ENCODE measurements around the gene CRAT. TPM values are rescaled to one million over a fixed set of nuclear protein-coding genes. Genes with fewer than 3 reads are reported as not detected.
A peak's percentile ranks its signal among the peaks of the same experiment; 100 is the strongest.
"Not testable (repeated sequence)": the region's sequence is repeated elsewhere in the genome, so short reads cannot be mapped to it uniquely, and the experiment has no call there.

CRAT gene
- total and polyA plus RNA-seq, 4 experiments from 2014 or later: 8.7 to 21.0 (median 11.8) TPM

DNA sequence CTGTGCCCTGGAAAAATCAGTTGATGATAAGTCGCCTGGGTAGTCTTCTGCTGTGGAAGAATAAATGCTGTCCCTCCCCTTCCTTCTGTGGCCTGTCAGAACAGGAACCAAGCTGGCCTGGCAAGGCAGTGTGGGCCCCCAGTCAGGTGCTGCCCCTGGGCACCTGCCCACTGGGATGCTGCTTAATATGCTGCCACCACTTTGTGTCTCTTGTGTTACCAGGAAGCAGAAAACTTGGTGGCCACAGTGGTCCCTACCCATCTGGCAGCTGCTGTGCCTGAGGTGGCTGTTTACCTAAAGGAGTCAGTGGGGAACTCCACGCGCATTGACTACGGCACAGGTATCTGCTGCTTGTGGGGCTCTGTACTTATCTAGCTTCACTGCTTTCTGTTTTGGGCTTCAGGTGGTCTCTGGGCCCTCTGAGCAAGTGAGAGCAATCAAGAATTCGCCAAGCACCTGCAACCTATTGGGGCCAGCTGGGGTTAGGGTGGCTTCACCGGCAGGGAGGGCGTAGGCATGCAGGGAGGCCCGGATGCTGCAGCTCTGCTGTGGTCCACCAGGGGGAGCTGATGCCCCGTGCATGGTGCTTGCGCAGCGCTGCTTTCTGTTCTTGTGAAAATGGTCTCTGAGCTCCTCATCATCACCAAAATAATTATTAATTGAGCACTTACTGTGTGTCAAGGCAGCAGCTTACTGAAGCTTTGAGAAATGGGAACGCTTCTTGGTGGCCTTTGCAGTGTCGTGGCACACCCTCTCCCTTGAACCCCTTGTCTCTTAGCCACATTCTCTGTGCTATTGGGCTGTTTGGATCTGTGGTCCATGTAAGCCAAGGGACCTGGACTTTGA, 20.9 kb upstream of the CRAT start:
- Mint-ChIP-seq H3K27me3 (no peaks in the 10 kb centered on the region), H3K9me3 (no peaks in the 10 kb centered on the region), H3K27ac (peak overlapping the region in 6 of 7 donors; percentile 3 to 64 (median 48)), H3K36me3 (peaks cover 22 to 49% of the 10 kb centered on the region in 2 donors), H3K4me3 (no peak overlapping the region), H3K4me1 (peaks cover 0 to 13% (median 6%) of the 10 kb centered on the region in 4 donors)
- peaks cover 17% of the 10 kb centered on the region for H3K36me3 ChIP-seq (ENCODE audit: insufficient read depth, low read length)
- peaks cover 8% of the 10 kb centered on the region for H3K4me1 ChIP-seq (ENCODE audit: insufficient read depth, low read length)
- no peaks in the 10 kb centered on the region for H3K27me3 ChIP-seq (ENCODE audit: insufficient read depth, low read length)
- intact Hi-C loops (cut with micrococcal nuclease): loop anchor here (1.0 to 2.0 kb wide), 4 partner anchors 8 to 652 kb away; no protein-coding TSS in a partner anchor
- H3K9me3 ChIP-seq (ENCODE audit: control insufficient read depth in 1 of 2, low read length in 2 of 2): no peaks in the 10 kb centered on the region
- no peak overlapping the region for H3K27ac ChIP-seq (ENCODE audit: low read depth, low read length)
- ChIA-PET POLR2A (ENCODE audit: partially characterized antibody) (interaction anchor here (0.8 to 2.2 kb wide), 11 partner anchors 8 to 496 kb away, joined by 3 to 18 read pairs (median 4); partner anchors contain the start of genes DOLPP1, IER5L, NTMT1 and PTPA), CTCF (ENCODE audit: partially characterized antibody) (interaction anchor here (0.6 to 8.9 kb wide), 56 partner anchors 8 to 672 kb away, joined by 3 to 127 read pairs (median 4); partner anchors contain the start of genes ASB6, C9orf50, IER5L and NTMT1)
- no peak overlapping the region for H3K4me3 ChIP-seq (ENCODE audit: low read length in 2 of 2)
- peak; percentile 81 to 85 (median 82) for DNase-seq

DNA sequence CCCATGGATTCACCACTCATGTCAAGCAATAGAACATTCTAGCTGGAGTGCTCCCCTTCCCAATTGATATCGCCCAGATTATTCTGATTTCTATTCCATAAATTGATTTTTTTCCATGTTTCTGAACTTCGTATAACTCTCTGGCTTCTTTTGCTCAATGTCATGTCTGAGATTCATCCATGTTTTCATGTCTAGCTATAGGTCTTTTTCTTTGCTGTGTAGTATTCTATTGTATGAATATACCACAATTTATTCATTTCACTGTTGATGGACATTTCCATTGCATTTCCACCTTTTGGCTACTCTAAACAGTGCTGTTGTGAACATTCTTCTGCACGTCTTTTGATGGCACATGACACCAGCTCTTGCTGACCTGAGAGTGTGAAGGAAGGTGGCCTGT, 20.2 kb upstream of the CRAT start:
- POLR2A ChIA-PET (ENCODE audit: partially characterized antibody): interaction anchor here (1.2 to 2.2 kb wide), 5 partner anchors 9 to 496 kb away, joined by 4 to 18 read pairs (median 6); partner anchors contain the start of gene PTPA

DNA sequence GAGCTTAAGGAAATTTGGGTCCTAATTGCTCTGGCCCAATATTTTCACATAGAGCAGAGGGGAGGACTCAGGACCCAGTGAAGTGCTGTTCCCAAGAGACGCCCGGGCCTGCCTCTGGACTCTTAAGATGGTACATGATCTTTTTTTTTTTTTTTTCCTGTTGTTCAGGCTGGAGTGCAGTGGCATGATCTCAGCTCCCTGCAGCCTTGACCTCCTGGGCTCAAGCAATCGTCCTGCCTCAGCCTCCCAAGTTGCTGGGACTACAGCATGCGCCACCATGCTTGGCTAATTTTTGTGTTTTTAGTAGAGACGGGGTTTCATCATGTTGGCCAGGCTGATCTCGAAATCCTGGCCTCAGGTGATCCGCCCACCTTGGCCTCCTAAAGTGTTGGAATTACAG, 19.7 kb upstream of the CRAT start:
- not testable (repeated sequence) for H3K4me1 ChIP-seq (ENCODE audit: insufficient read depth, low read length); DNase-seq
- POLR2A ChIA-PET (ENCODE audit: partially characterized antibody): interaction anchor here (1.1 to 1.8 kb wide), 2 partner anchors 10 to 13 kb away, joined by 4 to 9 read pairs; no protein-coding TSS in a partner anchor

More for the DNA sequence above, 20.2 kb upstream of the CRAT start:
- Mint-ChIP-seq H3K4me3 (no peak overlapping the region), H3K27me3 (no peaks in the 10 kb centered on the region), H3K36me3 (peaks cover 22 to 46% of the 10 kb centered on the region in 2 donors), H3K27ac (peak overlapping the region in 1 of 7 donors; percentile 3), H3K9me3 (no peaks in the 10 kb centered on the region), H3K4me1 (peaks cover 0 to 13% (median 6%) of the 10 kb centered on the region in 4 donors)
- Histone ChIP-seq H3K4me3 (ENCODE audit: low read length in 2 of 2) (no peak overlapping the region), H3K4me1 (ENCODE audit: insufficient read depth, low read length) (peaks cover 8% of the 10 kb centered on the region), H3K36me3 (ENCODE audit: insufficient read depth, low read length) (peaks cover 16% of the 10 kb centered on the region), H3K27ac (ENCODE audit: low read depth, low read length) (no peak overlapping the region), H3K27me3 (ENCODE audit: insufficient read depth, low read length) (no peaks in the 10 kb centered on the region), H3K9me3 (ENCODE audit: control insufficient read depth in 1 of 2, low read length in 2 of 2) (no peaks in the 10 kb centered on the region)
- intact Hi-C loops (cut with micrococcal nuclease): loop anchor here (1.0 to 2.0 kb wide), 4 partner anchors 9 to 653 kb away; no protein-coding TSS in a partner anchor
- CTCF ChIA-PET (ENCODE audit: partially characterized antibody): interaction anchor here (0.9 to 8.9 kb wide), 25 partner anchors 8 to 659 kb away, joined by 3 to 127 read pairs (median 8); partner anchors contain the start of genes ASB6, C9orf50, IER5L and NTMT1
- no peak for DNase-seq

DNA sequence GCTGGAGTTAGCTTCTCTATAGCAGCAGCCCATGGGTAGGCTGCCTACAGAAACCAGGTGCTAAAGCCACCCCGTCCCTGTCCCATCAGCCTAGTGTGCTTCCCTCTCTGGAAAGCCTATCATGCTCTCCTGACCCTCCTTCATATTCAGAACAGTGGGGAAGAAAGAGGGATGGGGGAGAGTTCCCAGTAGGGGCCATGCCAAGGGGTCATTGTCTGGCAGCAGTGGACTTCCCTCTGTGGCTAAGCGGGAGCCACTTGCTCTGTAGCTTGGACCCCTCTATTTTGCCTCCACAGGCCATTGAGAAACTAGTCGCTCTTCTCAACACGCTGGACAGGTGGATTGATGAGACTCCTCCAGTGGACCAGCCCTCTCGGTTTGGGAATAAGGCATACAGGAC, 18.1 kb upstream of the CRAT start:
- H3K36me3 Mint-ChIP-seq: peaks cover 24 to 45% of the 10 kb centered on the region in 2 donors
- H3K36me3 ChIP-seq (ENCODE audit: insufficient read depth, low read length): peaks cover 20% of the 10 kb centered on the region

More for the DNA sequence above, 19.7 kb upstream of the CRAT start:
- H3K4me3 Mint-ChIP-seq; H3K9me3 ChIP-seq (ENCODE audit: control insufficient read depth in 1 of 2, low read length in 2 of 2); H3K27ac ChIP-seq (ENCODE audit: low read depth, low read length); H3K4me3 ChIP-seq (ENCODE audit: low read length in 2 of 2); H3K27ac Mint-ChIP-seq; H3K27me3 ChIP-seq (ENCODE audit: insufficient read depth, low read length); H3K27me3 Mint-ChIP-seq; H3K9me3 Mint-ChIP-seq: not testable (repeated sequence)
- peaks cover 0 to 13% (median 6%) of the 10 kb centered on the region in 4 donors for H3K4me1 Mint-ChIP-seq
- H3K36me3 ChIP-seq (ENCODE audit: insufficient read depth, low read length): peaks cover 16% of the 10 kb centered on the region
- CTCF ChIA-PET (ENCODE audit: partially characterized antibody): interaction anchor here (1.0 to 8.9 kb wide), 14 partner anchors 9 to 660 kb away, joined by 3 to 127 read pairs (median 14); partner anchors contain the start of genes C9orf50, IER5L, NTMT1 and PTPA
- peaks cover 22 to 46% of the 10 kb centered on the region in 2 donors for H3K36me3 Mint-ChIP-seq
- intact Hi-C loops (cut with micrococcal nuclease): loop anchor here (2.0 kb wide), 1 partner anchor 45 kb away; no protein-coding TSS in a partner anchor

DNA sequence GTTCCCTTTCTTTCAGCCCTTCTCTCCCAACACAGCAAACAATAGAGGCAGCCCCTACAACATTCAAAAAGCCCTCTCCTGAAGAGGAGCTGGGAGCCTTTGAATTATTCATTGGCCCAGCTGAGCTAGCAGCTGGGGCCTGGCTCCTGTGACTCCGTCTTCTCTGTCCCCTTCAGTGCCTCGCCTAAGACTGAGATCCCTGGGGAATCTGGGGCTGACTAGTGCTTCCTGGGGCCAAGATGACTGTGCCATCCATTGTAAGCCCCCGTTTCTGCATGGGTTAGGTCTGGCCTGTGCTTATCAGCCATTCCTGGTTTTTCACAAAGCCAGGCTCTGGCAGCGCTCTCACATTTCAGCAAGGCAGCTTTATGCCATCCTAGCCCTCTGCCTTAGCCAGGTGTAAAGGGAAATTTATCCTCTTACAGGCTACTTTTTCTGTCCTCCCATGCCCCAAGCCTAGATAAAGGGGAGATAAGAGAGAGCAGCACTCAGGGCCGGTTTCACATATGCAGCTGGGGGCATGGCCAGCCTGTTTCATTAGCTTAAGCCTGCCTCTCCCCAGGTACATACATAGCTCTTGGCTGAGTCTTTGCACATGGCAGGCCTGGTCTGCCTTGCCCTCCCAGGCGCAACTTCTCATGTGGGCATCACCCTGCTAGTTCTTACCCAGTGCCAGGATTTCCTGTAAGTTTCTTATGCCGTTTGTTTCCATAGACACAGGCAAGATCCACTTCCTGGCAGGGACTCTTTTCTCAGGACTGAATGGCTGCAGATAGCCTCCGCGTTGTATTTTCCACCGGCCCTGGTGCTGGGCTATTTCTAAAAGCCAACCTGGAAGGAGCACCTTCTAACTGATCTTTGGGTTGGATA, 16.4 kb upstream of the CRAT start:
- no peak overlapping the region for H3K27ac Mint-ChIP-seq
- POLR2A ChIA-PET (ENCODE audit: partially characterized antibody): no interaction called here
- no peaks in the 10 kb centered on the region for H3K9me3 Mint-ChIP-seq

More for the DNA sequence above, 18.1 kb upstream of the CRAT start:
- intact Hi-C loops (cut with micrococcal nuclease): no loop called here
- no peak overlapping the region for H3K4me3 ChIP-seq (ENCODE audit: low read length in 2 of 2)
- ChIA-PET POLR2A (ENCODE audit: partially characterized antibody) (interaction anchor here (0.6 kb wide), 1 partner anchor 772 kb away, joined by 3 read pairs; no protein-coding TSS in a partner anchor), CTCF (ENCODE audit: partially characterized antibody) (interaction anchor here (0.8 to 8.9 kb wide), 6 partner anchors 11 to 655 kb away, joined by 3 to 127 read pairs (median 48); partner anchors contain the start of genes C9orf50 and NTMT1)
- H3K9me3 ChIP-seq (ENCODE audit: control insufficient read depth in 1 of 2, low read length in 2 of 2): no peaks in the 10 kb centered on the region
- no peak overlapping the region for H3K27ac ChIP-seq (ENCODE audit: low read depth, low read length)
- no peaks in the 10 kb centered on the region for H3K9me3 Mint-ChIP-seq
- no peaks in the 10 kb centered on the region for H3K27me3 ChIP-seq (ENCODE audit: insufficient read depth, low read length)
- H3K27ac Mint-ChIP-seq: peak overlapping the region in 1 of 7 donors; percentile 64
- peaks cover 0 to 11% (median 5%) of the 10 kb centered on the region in 4 donors for H3K4me1 Mint-ChIP-seq
- H3K27me3 Mint-ChIP-seq: no peaks in the 10 kb centered on the region
- no peak overlapping the region for H3K4me3 Mint-ChIP-seq
- H3K4me1 ChIP-seq (ENCODE audit: insufficient read depth, low read length): peaks cover 8% of the 10 kb centered on the region
- DNase-seq: no peak

DNA sequence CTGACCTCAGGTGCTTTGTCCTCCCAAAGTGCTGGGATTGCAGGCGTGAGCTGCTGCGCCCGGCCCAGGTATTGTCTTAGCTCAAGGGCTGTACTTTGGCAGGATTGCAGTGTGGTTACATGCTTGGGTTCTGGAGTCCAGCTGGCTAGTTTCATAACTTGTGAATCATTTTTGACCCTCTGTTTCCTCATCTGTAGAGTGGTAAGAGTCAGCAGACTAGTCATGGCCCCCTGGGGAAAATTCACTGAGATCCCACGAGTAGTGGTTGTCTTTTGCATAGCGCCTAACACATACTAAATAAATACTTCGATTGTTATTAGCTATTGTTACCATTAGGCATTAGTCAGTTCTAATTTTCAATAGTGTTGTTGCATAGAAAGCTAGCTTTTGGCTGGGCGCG, 14.9 kb upstream of the CRAT start:
- Histone ChIP-seq H3K9me3 (ENCODE audit: control insufficient read depth in 1 of 2, low read length in 2 of 2) (no peaks in the 10 kb centered on the region), H3K27ac (ENCODE audit: low read depth, low read length) (no peak overlapping the region), H3K27me3 (ENCODE audit: insufficient read depth, low read length) (no peaks in the 10 kb centered on the region), H3K36me3 (ENCODE audit: insufficient read depth, low read length) (peaks cover 38% of the 10 kb centered on the region), H3K4me3 (ENCODE audit: low read length in 2 of 2) (no peak overlapping the region), H3K4me1 (ENCODE audit: insufficient read depth, low read length) (no peaks in the 10 kb centered on the region)
- DNase-seq: no peak
- H3K9me3 Mint-ChIP-seq: no peaks in the 10 kb centered on the region
- no peak overlapping the region for H3K4me3 Mint-ChIP-seq
- H3K4me1 Mint-ChIP-seq: peaks cover 0 to 7% (median 0%) of the 10 kb centered on the region in 4 donors
- no peak overlapping the region for H3K27ac Mint-ChIP-seq
- ChIA-PET CTCF (ENCODE audit: partially characterized antibody) (interaction anchor here (1.0 to 2.1 kb wide), 4 partner anchors 9 to 500 kb away, joined by 3 to 13 read pairs (median 3); no protein-coding TSS in a partner anchor), POLR2A (ENCODE audit: partially characterized antibody) (interaction anchor here (0.6 kb wide), 1 partner anchor 14 kb away, joined by 3 read pairs; the partner anchor contains the start of gene PTPA)
- H3K27me3 Mint-ChIP-seq: no peaks in the 10 kb centered on the region
- H3K36me3 Mint-ChIP-seq: peaks cover 25 to 49% of the 10 kb centered on the region in 2 donors
- intact Hi-C loops (cut with micrococcal nuclease): no loop called here

More for the DNA sequence above, 16.4 kb upstream of the CRAT start:
- peaks cover 23% of the 10 kb centered on the region for H3K36me3 ChIP-seq (ENCODE audit: insufficient read depth, low read length)
- no peak overlapping the region for H3K27ac ChIP-seq (ENCODE audit: low read depth, low read length)
- Mint-ChIP-seq H3K4me3 (no peak overlapping the region), H3K36me3 (peaks cover 24 to 47% of the 10 kb centered on the region in 2 donors), H3K4me1 (peaks cover 0 to 9% (median 5%) of the 10 kb centered on the region in 4 donors), H3K27me3 (no peaks in the 10 kb centered on the region)
- DNase-seq: no peak
- intact Hi-C loops (cut with micrococcal nuclease): no loop called here
- H3K4me3 ChIP-seq (ENCODE audit: low read length in 2 of 2): no peak overlapping the region
- no peaks in the 10 kb centered on the region for H3K9me3 ChIP-seq (ENCODE audit: control insufficient read depth in 1 of 2, low read length in 2 of 2)
- H3K27me3 ChIP-seq (ENCODE audit: insufficient read depth, low read length): no peaks in the 10 kb centered on the region
- CTCF ChIA-PET (ENCODE audit: partially characterized antibody): interaction anchor here (1.1 to 8.9 kb wide), 3 partner anchors 12 to 17 kb away, joined by 4 to 127 read pairs (median 13); no protein-coding TSS in a partner anchor
- peaks cover 7% of the 10 kb centered on the region for H3K4me1 ChIP-seq (ENCODE audit: insufficient read depth, low read length)

Data from CD4-positive, alpha-beta memory T cell (primary cell).